GM18499 (cell line): Measurements from ENCODE around the gene NCDN.

ENCODE experiments used
- ATAC-seq: cut with Tn5 transposase; IDR thresholded peaks from one replicate; pipeline ENCODE4 v1.9.1; 2021; ENCODE audit warnings: moderate number of reproducible peaks; ENCODE audit not compliant: insufficient read depth, unreplicated experiment

The NCDN gene

DNA sequence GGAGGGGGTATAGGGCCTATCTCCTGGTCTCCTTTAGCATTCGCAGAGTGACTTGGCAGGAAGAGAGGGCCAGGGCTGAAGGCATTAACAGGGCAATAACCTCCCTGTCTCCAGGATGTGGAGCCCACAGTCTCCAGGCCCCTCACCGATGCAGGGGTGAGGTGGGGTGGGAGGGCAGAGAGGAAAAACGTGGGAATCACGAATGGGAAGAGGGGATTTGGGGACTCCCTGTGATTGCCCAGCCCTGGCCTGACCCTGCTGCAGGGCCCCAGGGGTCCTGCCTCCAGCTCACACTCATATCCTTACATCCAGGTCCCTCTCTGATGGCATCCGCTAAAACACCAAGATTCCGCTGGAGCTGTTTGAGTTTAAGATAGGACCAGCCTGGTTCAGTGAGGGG lies 30.1 kb downstream of the NCDN start:
- no peak for ATAC-seq

GRCh38 chr1:35588197-35588910 lies 30.8 kb downstream of the NCDN start:
- ATAC-seq: no peak

- ATAC-seq: no peak
These were observed 32.2 kb downstream of the NCDN start for GRCh38 chr1:35589516-35590427.

- ATAC-seq: no peak
These were observed 33.0 kb downstream of the NCDN start for GRCh38 chr1:35590476-35591040.

- no peak for ATAC-seq
These were observed 33.6 kb downstream of the NCDN start for GRCh38 chr1:35591211-35591610.

DNA sequence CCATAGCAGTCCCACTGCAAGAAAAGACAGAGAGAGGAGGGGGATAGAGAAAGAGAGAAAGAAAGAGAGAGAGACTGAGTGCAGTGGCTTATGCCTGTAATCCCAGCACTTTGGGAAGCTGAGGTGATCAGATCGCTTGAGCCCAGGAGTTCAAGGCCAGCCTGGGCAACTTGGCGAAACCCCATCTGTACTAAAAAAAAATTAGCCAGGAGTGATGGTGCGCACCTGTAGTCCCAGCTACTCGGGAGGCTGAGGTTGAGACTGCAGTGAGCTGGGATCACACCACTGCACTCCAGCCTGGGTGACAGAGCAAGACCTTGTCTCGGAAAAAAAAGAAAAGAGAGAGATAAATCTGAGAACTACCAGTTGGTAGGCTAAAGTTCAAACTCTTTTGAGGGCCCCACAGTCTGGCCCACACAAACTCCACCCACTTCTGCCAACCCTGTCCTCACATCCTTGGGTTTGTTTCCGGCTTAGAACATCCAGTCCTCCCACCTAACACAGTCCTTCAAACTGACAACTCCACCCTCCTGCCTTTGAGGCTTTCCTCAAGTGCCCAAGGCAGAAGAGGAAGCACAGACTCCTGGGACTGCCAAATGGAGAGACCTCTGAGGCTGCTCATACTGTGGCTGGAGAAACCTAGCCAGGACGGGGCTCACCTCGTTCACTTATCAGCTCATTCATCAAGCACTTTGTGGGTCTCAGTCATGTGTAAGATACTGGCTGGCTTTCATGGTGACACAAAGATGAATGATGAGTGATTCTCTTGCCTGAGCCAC lies 35.6 kb downstream of the NCDN start:
- no peak for ATAC-seq

GRCh38 chr1:35594005-35594760 lies 36.6 kb downstream of the NCDN start:
- ATAC-seq: no peak

- no peak for ATAC-seq
These were observed 38.1 kb downstream of the NCDN start for GRCh38 chr1:35595684-35596083.

GRCh38 chr1:35597870-35598269 lies 40.3 kb downstream of the NCDN start:
- no peak for ATAC-seq

DNA sequence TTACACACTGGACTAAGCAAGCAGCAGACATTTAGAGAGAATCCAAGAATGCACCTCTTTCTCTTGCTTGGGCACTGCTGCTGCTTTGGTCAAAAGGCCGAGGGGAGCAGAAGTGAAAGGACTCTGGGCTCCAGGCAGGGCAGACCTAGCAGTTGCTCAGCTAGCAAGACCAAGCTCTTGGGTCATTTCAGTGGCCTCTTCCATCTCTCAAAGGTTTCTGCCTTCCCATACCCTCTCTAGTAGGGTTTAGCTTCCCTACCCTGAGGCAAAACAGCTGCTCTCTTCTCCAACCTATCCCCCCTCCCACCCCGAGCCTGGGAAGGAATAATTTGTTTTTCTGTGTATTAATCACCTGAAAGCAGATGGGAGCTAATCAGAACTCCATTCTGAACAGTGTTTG lies 41.3 kb downstream of the NCDN start:
- ATAC-seq: no peak

GRCh38 chr1:35599411-35599810 lies 41.8 kb downstream of the NCDN start:
- no peak for ATAC-seq

GRCh38 chr1:35600593-35600992 lies 43.0 kb downstream of the NCDN start:
- ATAC-seq: no peak

DNA sequence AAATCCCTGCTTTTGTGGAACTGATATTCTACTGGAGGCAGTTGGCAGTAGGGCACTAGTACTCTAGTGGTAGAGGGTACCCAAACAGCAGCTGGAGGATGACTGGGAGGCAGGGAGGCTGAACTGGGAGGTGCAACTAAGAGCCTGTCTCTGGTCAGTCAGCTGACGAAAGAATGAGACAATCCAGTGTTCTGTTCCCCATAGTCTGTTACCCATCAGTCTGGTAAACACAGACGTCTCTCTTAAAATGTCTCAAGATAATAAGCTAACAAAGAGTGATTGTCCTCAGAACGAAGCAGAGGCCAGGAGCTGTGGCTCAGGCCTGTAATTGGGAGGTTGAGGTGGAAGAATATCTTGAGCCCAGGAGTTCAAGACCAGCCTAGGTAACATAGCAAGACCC lies 45.9 kb downstream of the NCDN start:
- ATAC-seq: no peak

DNA sequence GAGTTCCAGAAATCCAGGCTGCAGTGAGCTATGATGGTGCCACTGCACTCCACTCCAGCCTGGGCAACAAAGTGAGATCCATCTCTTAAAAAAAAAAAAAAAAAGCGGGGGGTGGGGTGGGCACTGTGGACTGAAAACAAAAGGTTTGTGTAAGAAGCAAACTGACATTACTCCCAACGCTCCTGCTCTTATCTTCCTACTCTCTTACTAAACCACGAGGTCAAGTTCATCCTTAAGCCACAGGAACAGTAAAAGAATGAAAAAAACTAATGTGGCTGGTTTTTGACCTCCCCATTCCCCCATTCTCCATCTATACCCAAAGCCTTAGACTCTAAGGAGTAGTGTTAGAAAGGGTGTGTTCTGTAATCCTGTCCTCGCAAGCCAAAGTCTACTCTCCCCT lies 46.3 kb downstream of the NCDN start:
- no peak for ATAC-seq

DNA sequence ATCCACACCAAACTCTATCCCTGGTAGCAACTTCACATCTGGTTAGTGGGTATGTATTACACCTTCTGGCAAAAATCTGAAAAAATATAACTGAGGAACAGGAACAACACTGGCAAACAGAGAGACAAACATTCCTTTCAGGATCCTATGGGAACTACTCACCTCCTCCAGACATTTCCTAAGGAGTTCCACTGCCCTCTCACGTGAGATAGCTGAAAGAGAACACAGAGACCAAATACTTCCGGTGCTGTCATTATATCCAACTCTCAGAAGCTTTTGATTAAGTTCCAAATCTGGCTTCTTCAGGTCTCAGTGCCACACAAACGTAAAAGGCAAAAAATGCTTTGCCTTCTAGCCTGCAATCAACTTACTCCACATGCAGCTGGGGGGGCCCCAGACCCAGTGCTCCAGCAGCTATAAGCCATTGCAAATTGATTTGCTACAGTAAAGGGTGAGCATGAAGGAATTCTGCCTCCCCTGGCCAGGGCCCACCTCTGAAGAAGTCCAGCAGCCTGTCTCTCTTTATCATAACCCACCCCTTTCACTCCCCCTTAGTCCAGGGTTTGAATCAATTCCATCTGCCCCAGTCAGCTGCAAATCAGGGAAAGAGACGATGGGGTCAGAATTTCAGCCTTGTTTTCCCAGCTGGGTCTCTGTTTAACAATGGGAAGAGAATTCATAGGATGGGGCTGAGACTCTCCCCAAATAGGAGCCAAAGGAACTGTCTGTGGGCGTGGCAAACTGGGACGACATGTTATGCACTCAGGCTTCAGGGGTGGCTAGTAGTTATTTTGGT lies 47.7 kb downstream of the NCDN start:
- ATAC-seq: no peak

DNA sequence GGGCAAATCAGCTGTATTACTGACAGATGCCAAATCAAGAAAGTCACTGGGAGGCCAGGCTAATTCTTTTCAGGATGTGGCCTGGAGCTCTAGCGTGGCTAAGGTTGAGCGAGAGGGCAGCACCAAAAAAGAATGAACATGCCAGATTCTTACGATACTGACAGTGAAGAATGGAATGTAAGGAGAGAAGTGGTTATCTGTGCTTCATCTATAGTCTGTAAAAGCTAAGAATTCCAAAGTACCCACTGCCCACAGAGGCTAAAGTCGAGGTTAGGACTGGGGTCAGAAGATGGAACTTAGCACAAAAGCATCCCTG lies 48.2 kb downstream of the NCDN start:
- ATAC-seq: no peak

- no peak for ATAC-seq
These were observed 54.1 kb downstream of the NCDN start for GRCh38 chr1:35611655-35612054.

- ATAC-seq: no peak
These were observed 57.8 kb downstream of the NCDN start for GRCh38 chr1:35615440-35615839.
